Ishikawa (cell line): Measurements from ENCODE around the gene TADA2B.

Experiments used
- CEBPB ChIP-seq: IDR thresholded peaks from 2 replicates; pipeline ENCODE4 v1.6.1; 2012
- CREB1 ChIP-seq: IDR thresholded peaks from 2 replicates; pipeline ENCODE4 v1.6.1; 2012; ENCODE audit warnings: low read depth
- EGR1 ChIP-seq: IDR thresholded peaks from 2 replicates; pipeline ENCODE4 v1.6.1; 2012
- EP300 ChIP-seq: IDR thresholded peaks from 2 replicates; pipeline ENCODE4 v1.6.1; 2012; ENCODE audit warnings: borderline replicate concordance
- RAD21 ChIP-seq: IDR thresholded peaks from 2 replicates; pipeline ENCODE4 v1.6.1; 2012; ENCODE audit warnings: low read depth
- TAF1 ChIP-seq: IDR thresholded peaks from 2 replicates; pipeline ENCODE4 v1.6.1; 2012; ENCODE audit warnings: low read depth, mild to moderate bottlenecking
- TCF12 ChIP-seq: IDR thresholded peaks from 2 replicates; pipeline ENCODE4 v1.6.1; 2012; ENCODE audit warnings: low read depth
- USF1 ChIP-seq: IDR thresholded peaks from 2 replicates; pipeline ENCODE4 v1.6.1; 2012
- YY1 ChIP-seq: IDR thresholded peaks from 2 replicates; pipeline ENCODE4 v1.6.1; 2012; ENCODE audit warnings: low read depth
- ZBTB7A ChIP-seq: IDR thresholded peaks from 2 replicates; pipeline ENCODE4 v1.6.1; 2012; ENCODE audit warnings: low read depth

- TF ChIP-seq USF1 (no peak), RAD21 (peak; percentile 92), YY1 (no peak), TAF1 (no peak), EP300 (no peak), EGR1 (no peak), TCF12 (no peak), ZBTB7A (no peak), CREB1 (no peak), CEBPB (no peak)
Measured at GRCh38 chr4:7070729-7071511, 27.7 kb downstream of the TADA2B start.
